ENCODE data around the gene PAQR5.

DNA sequence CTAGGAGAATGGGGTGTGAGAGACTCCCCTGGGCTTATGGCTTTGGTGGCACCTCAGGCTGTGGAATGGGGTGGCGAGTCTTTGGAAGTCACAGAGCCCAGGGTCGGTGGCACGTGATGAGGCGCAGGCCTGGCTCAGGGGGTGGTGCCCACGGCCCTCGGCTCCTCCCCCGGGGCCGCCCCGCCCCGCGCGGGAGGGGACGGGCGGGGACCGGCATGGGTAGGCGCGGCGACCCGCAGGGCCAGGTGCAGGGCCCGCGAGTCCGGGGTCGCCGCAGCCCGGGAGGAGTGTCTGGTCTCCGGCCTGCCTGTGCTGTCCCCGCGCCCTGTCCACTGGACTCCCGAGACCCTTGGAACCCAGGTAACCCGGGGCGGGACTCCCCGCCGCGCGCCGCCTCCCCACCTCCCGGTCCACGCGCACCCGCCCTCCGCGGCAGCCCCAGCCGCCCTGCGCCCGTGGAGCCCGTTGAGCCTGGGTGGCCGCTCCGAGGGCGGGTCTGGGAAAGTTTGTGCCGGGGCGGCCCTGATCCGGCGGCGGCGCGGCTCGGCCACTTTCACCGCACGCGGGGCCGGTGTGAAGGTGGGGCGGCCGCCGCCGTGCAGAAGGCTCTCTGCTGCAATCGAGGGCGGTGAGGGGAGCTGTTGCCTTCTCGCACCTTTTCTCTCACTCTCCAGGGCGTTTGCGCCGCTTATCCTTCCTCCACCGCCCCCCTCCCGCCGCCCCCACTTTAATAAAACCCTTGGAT is at the start of gene PAQR5:
- TF ChIP-seq, protein P1, sequence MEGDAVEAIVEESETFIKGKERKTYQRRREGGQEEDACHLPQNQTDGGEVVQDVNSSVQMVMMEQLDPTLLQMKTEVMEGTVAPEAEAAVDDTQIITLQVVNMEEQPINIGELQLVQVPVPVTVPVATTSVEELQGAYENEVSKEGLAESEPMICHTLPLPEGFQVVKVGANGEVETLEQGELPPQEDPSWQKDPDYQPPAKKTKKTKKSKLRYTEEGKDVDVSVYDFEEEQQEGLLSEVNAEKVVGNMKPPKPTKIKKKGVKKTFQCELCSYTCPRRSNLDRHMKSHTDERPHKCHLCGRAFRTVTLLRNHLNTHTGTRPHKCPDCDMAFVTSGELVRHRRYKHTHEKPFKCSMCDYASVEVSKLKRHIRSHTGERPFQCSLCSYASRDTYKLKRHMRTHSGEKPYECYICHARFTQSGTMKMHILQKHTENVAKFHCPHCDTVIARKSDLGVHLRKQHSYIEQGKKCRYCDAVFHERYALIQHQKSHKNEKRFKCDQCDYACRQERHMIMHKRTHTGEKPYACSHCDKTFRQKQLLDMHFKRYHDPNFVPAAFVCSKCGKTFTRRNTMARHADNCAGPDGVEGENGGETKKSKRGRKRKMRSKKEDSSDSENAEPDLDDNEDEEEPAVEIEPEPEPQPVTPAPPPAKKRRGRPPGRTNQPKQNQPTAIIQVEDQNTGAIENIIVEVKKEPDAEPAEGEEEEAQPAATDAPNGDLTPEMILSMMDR (IDR thresholded peaks at IDR 0.05) = no peak
- no peak for TF ChIP-seq POLR2A (IDR thresholded peaks at IDR 0.05)
- TF ChIP-seq POLR2AphosphoS5 (IDR thresholded peaks at IDR 0.05) = no peak
